Hematopoietic multipotent progenitor cell treated with erythropoietin and hydrocortisone succinate and interleukin-3 and kit ligand, for 17 days (in vitro differentiated cells): ENCODE data around the gene PEAK3.

ENCODE experiments used
- DNase-seq: peaks from one replicate; pipeline ENCODE4 v3.0.0-alpha.2; 2015; ENCODE audit warnings: low spot score

PEAK3 gene

GRCh38 chr19:2282062-2282861, at the start of gene PEAK3:
Gene PEAK3, minus strand, starts transcription at chr19:2282175. Its CDS starts 1,244 bp downstream, at chr19:2280931.
- no peak for DNase-seq

GRCh38 chr19:2330632-2331284, 48.8 kb upstream of the PEAK3 start:
- DNase-seq = no peak

- DNase-seq = no peak
These were observed 48.3 kb upstream of the PEAK3 start for GRCh38 chr19:2330255-2330631.

GRCh38 chr19:2329501-2329916, 47.5 kb upstream of the PEAK3 start:
- no peak for DNase-seq

- DNase-seq = no peak
These were observed 47.1 kb upstream of the PEAK3 start for GRCh38 chr19:2329149-2329478.

GRCh38 chr19:2328401-2329148, 46.6 kb upstream of the PEAK3 start, which contains the start of the genes LSM7 and SPPL2B:
Gene LSM7, minus strand, starts transcription at chr19:2328586. Its CDS starts 20 bp downstream, at chr19:2328566.
Gene SPPL2B, plus strand, starts transcription at chr19:2328684. Its CDS starts 26 bp downstream, at chr19:2328710.
- peak; percentile 94 for DNase-seq

- DNase-seq = peak; percentile 21
These were observed 45.9 kb upstream of the PEAK3 start for GRCh38 chr19:2327773-2328400.

GRCh38 chr19:2326699-2327360, 44.9 kb upstream of the PEAK3 start:
- DNase-seq = no peak

GRCh38 chr19:2325281-2326046, 43.5 kb upstream of the PEAK3 start:
- DNase-seq = no peak

GRCh38 chr19:2324220-2324948, 42.4 kb upstream of the PEAK3 start:
- no peak for DNase-seq

GRCh38 chr19:2323707-2324106, 41.7 kb upstream of the PEAK3 start:
- no peak for DNase-seq

- no peak for DNase-seq
These were observed 39.7 kb upstream of the PEAK3 start for GRCh38 chr19:2321565-2322283.

- DNase-seq = no peak
These were observed 39.0 kb upstream of the PEAK3 start for GRCh38 chr19:2320939-2321338.

GRCh38 chr19:2320049-2320448, 38.1 kb upstream of the PEAK3 start:
- DNase-seq = no peak

GRCh38 chr19:2319551-2319950, 37.6 kb upstream of the PEAK3 start:
- DNase-seq = no peak

- DNase-seq = no peak
These were observed 36.9 kb upstream of the PEAK3 start for GRCh38 chr19:2318923-2319322.

GRCh38 chr19:2317756-2318155, 35.8 kb upstream of the PEAK3 start:
- DNase-seq = no peak

- DNase-seq = no peak
These were observed 35.3 kb upstream of the PEAK3 start for GRCh38 chr19:2317300-2317699.

GRCh38 chr19:2315818-2316353, 33.9 kb upstream of the PEAK3 start:
- peak; percentile 27 for DNase-seq
